ENCODE data around the gene SYCP2L.
"Not testable (repeated sequence)": the region's sequence is repeated elsewhere in the genome, so short reads cannot be mapped to it uniquely, and the experiment has no call there.

Gene SYCP2L

GRCh38 chr6:10880366-10880765 lies 6.5 kb upstream of the SYCP2L start:
- no peak for FAIRE-seq

DNA sequence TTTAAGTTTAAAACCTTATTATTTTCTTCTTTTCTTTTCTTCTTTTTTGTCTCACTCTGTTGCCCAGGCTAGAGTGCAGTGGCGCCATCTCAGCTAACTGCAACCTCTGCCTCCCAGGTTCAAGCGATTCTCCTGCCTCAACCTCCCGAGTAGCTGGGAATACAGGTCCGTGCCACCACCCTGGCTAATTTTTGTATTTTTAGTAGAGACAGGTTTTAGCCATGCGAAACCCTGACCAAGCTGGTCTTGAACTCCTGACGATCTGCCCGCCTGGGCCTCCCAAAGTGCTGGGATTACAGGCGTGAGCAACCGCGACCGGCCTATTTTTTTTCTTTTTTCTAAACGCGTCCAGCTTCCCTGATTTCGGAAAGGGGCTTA lies 4.6 kb upstream of the SYCP2L start:
- not testable (repeated sequence) for FAIRE-seq

DNA sequence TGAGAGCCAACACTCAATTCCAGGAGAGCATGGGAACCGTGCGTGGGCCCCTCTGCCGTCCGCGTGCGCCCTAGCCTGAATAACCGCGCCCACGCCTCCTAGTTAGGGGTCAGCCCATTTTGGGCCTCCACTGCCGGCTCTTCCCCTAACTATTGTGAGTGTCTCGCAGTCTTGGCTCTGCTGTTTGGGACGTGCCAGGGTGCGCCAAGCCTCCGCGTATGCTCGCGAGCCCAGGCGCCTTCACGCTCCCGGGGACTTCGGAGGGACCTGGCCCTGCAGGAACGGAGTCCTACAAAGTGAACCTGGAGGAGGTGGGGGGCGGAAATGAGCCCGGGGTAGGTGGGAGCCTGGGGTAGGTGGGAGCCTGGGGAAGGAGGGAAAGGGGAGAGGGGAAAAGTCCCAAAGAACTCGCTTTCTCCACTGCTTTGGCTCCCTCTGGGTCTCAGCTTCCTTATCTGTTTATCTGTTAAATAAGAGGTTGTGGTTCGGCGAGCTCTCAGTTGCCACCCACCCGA lies 4.1 kb upstream of the SYCP2L start:
- no peak for FAIRE-seq

- no peak for FAIRE-seq
Measured at GRCh38 chr6:10883312-10884244, 3.3 kb upstream of the SYCP2L start.

DNA sequence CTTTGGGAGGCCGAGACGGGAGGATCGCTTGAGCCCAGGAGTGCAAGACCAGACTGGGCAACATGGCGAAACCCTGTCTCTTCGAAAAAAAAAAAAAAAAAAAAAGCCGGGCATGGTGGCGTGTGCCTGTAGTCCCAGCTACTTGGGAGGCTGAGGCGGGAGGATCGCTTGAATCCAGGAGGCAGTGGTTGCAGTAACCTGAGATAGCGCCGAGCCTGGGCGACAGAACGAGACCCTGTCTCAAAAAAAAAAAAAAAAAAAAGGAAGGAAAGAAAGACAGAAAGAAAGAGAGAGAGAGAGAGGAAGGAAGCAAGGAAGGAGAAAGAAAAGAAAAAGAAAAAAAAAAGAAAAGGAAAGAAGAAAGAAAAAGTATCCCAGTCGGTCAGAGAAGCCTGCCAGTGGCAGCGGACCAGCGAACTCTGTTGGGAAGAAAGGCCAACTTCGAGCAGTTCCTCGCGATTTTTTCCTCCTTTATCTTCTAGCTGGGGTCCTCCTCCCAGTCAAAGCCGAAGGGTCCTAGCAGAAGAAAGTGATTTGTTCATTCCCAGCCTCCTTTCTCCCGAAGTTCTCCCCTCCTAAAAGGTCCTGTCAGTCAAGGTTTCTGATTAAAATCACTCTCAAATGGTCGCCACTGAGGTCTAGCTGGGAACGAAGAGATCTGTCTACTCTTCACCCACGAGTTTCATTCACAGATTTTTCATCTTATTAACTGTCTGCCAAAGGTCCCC lies 2.4 kb upstream of the SYCP2L start:
- FAIRE-seq, result no peak

GRCh38 chr6:10886365-10886690 lies 524 bp upstream of the SYCP2L start:
- not testable (repeated sequence) for FAIRE-seq

DNA sequence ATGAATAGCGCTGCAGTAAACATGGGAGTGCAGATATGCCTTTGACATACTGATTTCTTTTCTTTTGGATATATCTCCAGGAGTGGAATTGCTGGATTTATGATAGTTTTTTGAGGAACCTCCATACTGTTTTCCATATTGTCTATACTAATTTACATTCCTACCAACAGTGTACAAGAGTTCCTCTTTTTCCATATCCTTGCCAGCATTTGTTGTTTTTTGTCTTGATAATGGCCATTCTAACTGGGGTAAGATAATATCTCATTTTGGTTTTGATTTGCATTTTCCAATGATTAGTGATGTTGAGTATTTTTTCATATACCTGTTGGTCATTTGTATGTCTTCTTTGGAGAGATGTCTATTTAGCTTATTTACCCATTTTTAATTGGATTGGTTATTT lies 3.3 kb downstream of the SYCP2L start:
- no peak for FAIRE-seq

DNA sequence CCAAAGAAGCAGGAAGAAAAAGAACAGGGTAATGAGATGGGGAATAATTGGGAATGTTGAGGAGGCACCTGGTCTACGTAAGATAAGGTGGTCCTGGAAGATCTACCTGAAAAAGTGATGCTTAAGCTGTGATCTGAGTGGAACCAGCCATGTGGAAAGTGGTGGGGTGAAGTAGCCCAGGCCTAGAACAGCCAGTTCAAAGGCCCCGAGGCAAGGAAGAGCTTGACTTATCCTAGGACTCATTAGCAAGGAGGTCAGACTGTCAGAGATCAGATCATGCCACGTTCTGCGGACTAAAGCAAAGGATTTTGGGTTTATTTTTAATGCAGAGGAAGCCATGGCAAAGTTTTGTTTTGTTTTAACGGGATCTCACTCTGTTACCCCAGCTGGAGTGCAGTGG lies 5.1 kb downstream of the SYCP2L start:
- no peak for FAIRE-seq

DNA sequence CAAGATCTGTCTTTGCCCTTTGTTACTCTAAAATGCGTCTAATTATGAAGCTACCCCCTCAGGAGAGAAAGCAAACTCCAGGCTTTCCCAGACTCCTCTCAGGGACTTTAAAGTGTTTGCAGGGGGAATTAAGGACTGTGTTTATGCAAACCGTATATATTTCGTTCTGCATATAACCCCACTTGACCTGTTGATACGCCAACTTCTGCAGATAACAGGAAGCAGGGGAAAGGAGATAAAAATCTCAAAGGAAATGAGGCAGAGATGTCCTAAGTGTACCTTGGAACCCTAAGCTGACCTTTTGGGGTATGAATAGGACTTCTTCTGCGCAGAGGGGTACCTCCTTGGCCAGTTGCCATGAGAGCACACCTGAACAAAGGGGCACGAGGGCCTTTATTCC lies 8.1 kb downstream of the SYCP2L start:
- FAIRE-seq, result no peak

GRCh38 chr6:10896691-10897090 lies 9.8 kb downstream of the SYCP2L start:
- FAIRE-seq, result no peak

GRCh38 chr6:10901770-10902169 lies 14.9 kb downstream of the SYCP2L start:
- FAIRE-seq, result no peak

- no peak for FAIRE-seq
Measured at GRCh38 chr6:10904015-10904414, 17.2 kb downstream of the SYCP2L start.

DNA sequence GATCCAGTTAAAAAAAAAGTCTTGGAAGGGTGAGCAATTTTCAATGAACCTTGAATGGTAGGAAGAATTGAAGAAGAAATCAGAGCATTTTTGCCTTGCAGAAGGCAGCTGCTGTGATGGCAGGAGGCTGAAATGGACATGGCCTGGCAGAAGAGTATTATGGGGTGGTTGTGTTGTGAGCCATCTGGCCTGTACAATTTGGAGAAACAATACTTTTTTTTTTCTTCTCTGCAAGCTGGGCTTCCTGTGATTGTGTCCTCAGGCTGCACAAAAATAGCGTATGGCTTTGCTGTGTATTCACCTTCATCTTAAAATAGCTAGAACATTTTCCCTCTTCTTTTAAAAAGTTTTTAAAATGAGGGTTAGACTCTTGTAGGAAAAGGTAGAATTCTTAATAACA lies 21.4 kb downstream of the SYCP2L start:
- no peak for FAIRE-seq

DNA sequence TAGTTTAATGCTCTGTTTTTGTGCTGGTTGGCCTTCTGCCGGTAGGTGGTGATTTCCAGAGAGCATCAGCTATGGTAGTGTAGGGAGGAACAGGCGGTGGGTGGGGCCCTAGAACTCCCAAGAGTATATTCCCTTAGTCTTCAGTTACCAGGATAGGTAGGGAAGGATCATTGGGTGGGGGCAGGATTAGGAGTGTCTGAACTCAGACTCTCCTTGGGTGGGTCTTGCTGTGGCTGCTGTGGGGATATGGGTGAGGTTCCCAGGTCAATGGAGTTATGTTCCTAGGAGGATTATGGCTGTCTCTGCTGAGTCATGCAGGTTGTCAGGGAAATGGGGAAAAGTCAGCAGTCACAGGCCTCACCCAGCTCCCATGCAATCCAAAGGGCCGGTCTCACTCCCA lies 32.7 kb downstream of the SYCP2L start:
- not testable (repeated sequence) for FAIRE-seq

DNA sequence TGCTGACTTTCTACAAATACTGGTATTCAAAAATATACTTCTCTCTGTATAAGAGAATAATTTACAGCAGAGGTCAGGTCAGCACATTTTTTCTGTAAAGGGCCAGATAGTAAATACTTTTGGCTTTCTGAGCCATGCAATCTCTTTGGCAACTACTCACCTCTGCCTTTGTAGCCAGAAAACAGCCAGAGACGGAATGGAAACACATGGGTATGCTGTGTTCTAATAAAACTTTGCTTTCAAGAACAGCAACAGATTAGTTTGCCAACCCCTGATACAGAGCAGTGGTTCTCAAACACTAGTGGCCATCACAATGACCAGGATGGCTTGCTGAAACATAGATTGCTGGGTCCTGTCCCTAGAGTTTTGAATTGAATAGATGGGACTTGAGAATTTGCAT lies 46.3 kb downstream of the SYCP2L start:
- no peak for FAIRE-seq

DNA sequence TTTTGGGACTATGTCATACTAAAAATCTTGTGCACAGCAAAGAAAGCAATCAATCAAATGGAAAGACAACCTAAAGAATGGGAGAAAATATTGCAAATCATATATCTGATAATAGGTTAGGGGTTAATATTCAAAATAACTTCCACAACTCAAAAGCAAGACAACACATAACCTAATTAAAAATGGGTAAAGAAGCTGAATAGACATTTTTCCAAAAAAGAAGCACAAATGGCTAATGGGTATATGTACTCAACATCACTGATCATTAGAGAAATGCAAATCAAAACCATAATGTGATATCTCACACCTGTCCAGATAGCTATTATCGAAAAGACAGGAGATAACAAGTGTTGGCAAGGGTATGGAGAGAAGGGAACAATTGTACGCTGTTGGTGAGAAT lies 53.0 kb downstream of the SYCP2L start:
- no peak for FAIRE-seq

- FAIRE-seq, result peak; percentile 45
Measured at GRCh38 chr6:10945845-10946244, 59.0 kb downstream of the SYCP2L start.

GRCh38 chr6:10947966-10948365 lies 61.1 kb downstream of the SYCP2L start:
- no peak for FAIRE-seq

DNA sequence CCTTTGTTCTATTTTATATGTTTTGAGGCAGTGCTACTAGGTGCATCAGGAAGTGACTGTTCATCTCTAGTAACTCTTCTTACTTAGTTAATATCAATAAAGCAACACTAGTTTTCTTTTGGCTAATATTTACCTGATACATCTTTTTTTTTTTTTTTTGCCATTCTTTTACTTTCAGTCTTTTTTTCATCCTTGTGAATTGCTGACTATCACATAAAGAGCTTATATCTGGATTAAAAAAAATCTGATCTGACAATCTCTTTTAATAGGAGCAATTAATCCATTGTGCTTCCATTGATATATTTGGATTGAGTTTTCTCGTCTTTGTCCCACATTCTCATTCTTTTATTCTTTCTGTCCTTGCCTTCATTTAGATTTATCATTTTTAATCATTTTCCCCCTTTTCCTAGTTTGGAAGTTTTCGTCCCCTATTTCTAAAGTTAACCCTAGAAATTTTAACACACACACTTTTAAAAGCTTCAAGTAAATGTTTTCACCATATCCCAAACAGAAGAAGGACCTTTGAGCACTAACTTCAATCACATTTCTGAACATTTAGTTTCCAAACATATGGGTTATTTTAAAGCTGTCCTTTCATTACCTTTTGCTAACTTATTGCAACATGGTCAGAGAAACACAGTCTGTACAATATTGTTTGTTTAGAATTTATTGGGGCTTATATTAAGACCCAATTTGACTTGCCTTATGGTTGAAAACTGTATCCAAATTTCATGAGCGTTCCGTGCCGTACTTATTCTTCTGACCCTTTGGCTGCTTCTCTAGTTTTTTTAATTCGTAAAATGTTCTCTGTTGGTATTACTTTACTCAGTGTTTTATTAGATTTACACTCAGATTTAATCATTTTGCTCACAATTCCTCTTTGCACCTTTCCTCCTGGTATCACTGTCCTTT lies 63.0 kb downstream of the SYCP2L start:
- FAIRE-seq, result no peak

- no peak for FAIRE-seq
Measured at GRCh38 chr6:10951675-10952282, 64.9 kb downstream of the SYCP2L start.

DNA sequence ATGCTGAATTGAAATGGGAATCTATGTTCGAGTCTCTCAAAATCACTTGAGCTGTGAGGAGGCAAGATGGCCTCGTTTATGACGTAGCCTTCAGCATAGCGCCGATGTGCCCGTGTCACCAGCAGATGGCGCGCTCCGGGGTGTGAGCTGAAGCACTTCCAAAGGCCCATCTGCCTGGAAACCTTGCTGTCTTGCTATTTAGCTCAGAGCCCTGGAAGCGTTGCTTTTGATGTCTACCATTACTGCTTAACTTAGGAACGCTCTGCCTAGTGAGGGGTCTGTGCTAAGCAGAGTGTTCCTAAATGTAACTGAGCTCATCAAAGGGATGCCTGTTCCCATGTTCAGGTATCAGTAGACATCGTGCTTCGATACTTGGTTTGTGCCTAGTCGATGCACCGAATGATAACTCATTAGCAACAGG lies 67.7 kb downstream of the SYCP2L start:
- FAIRE-seq, result no peak

GRCh38 chr6:10956776-10957175 lies 69.9 kb downstream of the SYCP2L start:
- FAIRE-seq, result no peak
